BLaER1 (cell line): Measurements from ENCODE around the gene KCNJ10.

Source experiments
- H3K27ac ChIP-seq: shearing (Covaris generic); formaldehyde crosslinking; 2 replicates; pipeline ENCODE4 v1.8.1; 2022
- H3K27me3 ChIP-seq: shearing (Covaris generic); formaldehyde crosslinking; 2 replicates; pipeline ENCODE4 v1.8.1; 2022
- H3K36me3 ChIP-seq: shearing (Covaris generic); formaldehyde crosslinking; 2 replicates; pipeline ENCODE4 v1.8.1; 2022
- H3K4me1 ChIP-seq: shearing (Covaris generic); formaldehyde crosslinking; 2 replicates; pipeline ENCODE4 v1.8.1; 2022
- H3K4me2 ChIP-seq: shearing (Covaris generic); formaldehyde crosslinking; 2 replicates; pipeline ENCODE4 v1.8.1; 2022
- H3K4me3 ChIP-seq: shearing (Covaris generic); formaldehyde crosslinking; 2 replicates; pipeline ENCODE4 v1.8.1; 2022
- H3K9ac ChIP-seq: shearing (Covaris generic); formaldehyde crosslinking; 2 replicates; pipeline ENCODE4 v1.8.1; 2022
- H3K9me3 ChIP-seq: shearing (Covaris generic); formaldehyde crosslinking; 2 replicates; pipeline ENCODE4 v1.8.1; 2022
- H4K20me1 ChIP-seq: shearing (Covaris generic); formaldehyde crosslinking; 2 replicates; pipeline ENCODE4 v1.8.1; 2022
- Cebpa-rat ChIP-seq: shearing (Covaris generic); IDR thresholded peaks from 2 replicates; pipeline ENCODE4 v1.8.1; 2022

Gene KCNJ10

GRCh38 chr1:160076295-160076694, 6.3 kb upstream of the KCNJ10 start:
- Histone ChIP-seq H3K9me3 (no peaks in the 10 kb centered on the region), H3K9ac (no peak overlapping the region), H4K20me1 (no peaks in the 10 kb centered on the region), H3K36me3 (no peaks in the 10 kb centered on the region), H3K4me2 (no peak overlapping the region), H3K4me1 (peaks cover 7% of the 10 kb centered on the region), H3K4me3 (no peak overlapping the region), H3K27ac (no peak overlapping the region), H3K27me3 (no peaks in the 10 kb centered on the region)
- no peak for TF ChIP-seq Cebpa-rat

- no peak overlapping the region for H3K9ac ChIP-seq
- peaks cover 3% of the 10 kb centered on the region for H3K4me1 ChIP-seq
- no peaks in the 10 kb centered on the region for H3K9me3 ChIP-seq
- H3K27me3 ChIP-seq: 0 out of 2 replicates have a peak, but pooled peaks cover under 1% of the 10 kb centered on the region
- TF ChIP-seq Cebpa-rat: no peak
- no peak overlapping the region for H3K27ac ChIP-seq
- H3K4me3 ChIP-seq: no peak overlapping the region
- no peaks in the 10 kb centered on the region for H3K36me3 ChIP-seq
- H3K4me2 ChIP-seq: no peak overlapping the region
- H4K20me1 ChIP-seq: no peaks in the 10 kb centered on the region
Observed at GRCh38 chr1:160075836-160076235, 5.9 kb upstream of the KCNJ10 start.

GRCh38 chr1:160074865-160075264, 4.9 kb upstream of the KCNJ10 start:
- Histone ChIP-seq H3K9ac (no peak overlapping the region), H3K4me2 (no peak overlapping the region), H3K4me3 (no peak overlapping the region), H3K9me3 (no peaks in the 10 kb centered on the region), H3K27me3 (peaks cover 4% of the 10 kb centered on the region; the same call in 1 of the 2 replicates), H4K20me1 (no peaks in the 10 kb centered on the region), H3K27ac (no peak overlapping the region), H3K36me3 (no peaks in the 10 kb centered on the region), H3K4me1 (peaks cover 6% of the 10 kb centered on the region)
- no peak for TF ChIP-seq Cebpa-rat

- H3K27ac ChIP-seq: no peak overlapping the region
- H4K20me1 ChIP-seq: no peaks in the 10 kb centered on the region
- H3K4me3 ChIP-seq: no peak overlapping the region
- no peaks in the 10 kb centered on the region for H3K9me3 ChIP-seq
- H3K27me3 ChIP-seq: peaks cover 7% of the 10 kb centered on the region; the same call in 1 of the 2 replicates
- no peak for TF ChIP-seq Cebpa-rat
- H3K4me2 ChIP-seq: no peak overlapping the region
- H3K36me3 ChIP-seq: no peaks in the 10 kb centered on the region
- no peak overlapping the region for H3K9ac ChIP-seq
- H3K4me1 ChIP-seq: peaks cover 10% of the 10 kb centered on the region
Observed at GRCh38 chr1:160071289-160071688, 1.3 kb upstream of the KCNJ10 start.

- Histone ChIP-seq H3K27me3 (peaks cover 7% of the 10 kb centered on the region; the same call in 1 of the 2 replicates), H3K4me3 (peak overlapping the region; percentile 67)
Observed at GRCh38 chr1:160070243-160071163, 543 bp upstream of the KCNJ10 start.

GRCh38 chr1:160068225-160068624, 1.7 kb downstream of the KCNJ10 start:
- Histone ChIP-seq H3K4me2 (no peak overlapping the region), H3K4me3 (no peak overlapping the region), H3K27ac (no peak overlapping the region), H3K27me3 (peaks cover 7% of the 10 kb centered on the region; the same call in 1 of the 2 replicates), H4K20me1 (no peaks in the 10 kb centered on the region), H3K4me1 (peaks cover 10% of the 10 kb centered on the region), H3K36me3 (no peaks in the 10 kb centered on the region), H3K9me3 (no peaks in the 10 kb centered on the region), H3K9ac (no peak overlapping the region)
- no peak for TF ChIP-seq Cebpa-rat

More at GRCh38 chr1:160070243-160071163, 543 bp upstream of the KCNJ10 start:
- Histone ChIP-seq H3K4me1 (peaks cover 10% of the 10 kb centered on the region), H3K36me3 (no peaks in the 10 kb centered on the region), H3K9ac (no peak overlapping the region; the same call in 1 of the 2 replicates), H3K4me2 (peak overlapping the region; percentile 76), H3K27ac (no peak overlapping the region), H3K9me3 (no peaks in the 10 kb centered on the region), H4K20me1 (no peaks in the 10 kb centered on the region)
- no peak for TF ChIP-seq Cebpa-rat

GRCh38 chr1:160066829-160067745, 2.9 kb downstream of the KCNJ10 start:
- no peak overlapping the region for H3K4me3 ChIP-seq
- H3K4me2 ChIP-seq: no peak overlapping the region
- no peaks in the 10 kb centered on the region for H4K20me1 ChIP-seq
- H3K4me1 ChIP-seq: peaks cover 10% of the 10 kb centered on the region
- H3K9me3 ChIP-seq: no peaks in the 10 kb centered on the region
- H3K9ac ChIP-seq: no peak overlapping the region
- H3K27me3 ChIP-seq: peaks cover 7% of the 10 kb centered on the region; the same call in 1 of the 2 replicates
- no peaks in the 10 kb centered on the region for H3K36me3 ChIP-seq
- TF ChIP-seq Cebpa-rat: no peak
- H3K27ac ChIP-seq: no peak overlapping the region

GRCh38 chr1:160064746-160065145, 5.2 kb downstream of the KCNJ10 start:
- H3K4me2 ChIP-seq: no peak overlapping the region
- peaks cover 2% of the 10 kb centered on the region; the same call in 1 of the 2 replicates for H3K4me1 ChIP-seq
- peaks cover 2% of the 10 kb centered on the region; the same call in 1 of the 2 replicates for H3K27me3 ChIP-seq
- H3K36me3 ChIP-seq: no peaks in the 10 kb centered on the region
- H4K20me1 ChIP-seq: no peaks in the 10 kb centered on the region
- H3K9ac ChIP-seq: no peak overlapping the region
- H3K27ac ChIP-seq: no peak overlapping the region
- TF ChIP-seq Cebpa-rat: no peak
- no peaks in the 10 kb centered on the region for H3K9me3 ChIP-seq
- H3K4me3 ChIP-seq: no peak overlapping the region

- no peak for TF ChIP-seq Cebpa-rat
- Histone ChIP-seq H3K9me3 (no peaks in the 10 kb centered on the region), H4K20me1 (no peaks in the 10 kb centered on the region), H3K4me2 (no peak overlapping the region), H3K9ac (no peak overlapping the region), H3K4me3 (no peak overlapping the region), H3K4me1 (no peaks in the 10 kb centered on the region), H3K36me3 (no peaks in the 10 kb centered on the region), H3K27ac (no peak overlapping the region), H3K27me3 (no peaks in the 10 kb centered on the region)
Observed at GRCh38 chr1:160064164-160064563, 5.8 kb downstream of the KCNJ10 start.
